GM21723 (cell line): ENCODE measurements around the gene TNFRSF14.

Source experiments
- ATAC-seq: cut with Tn5 transposase; IDR thresholded peaks from one replicate; pipeline ENCODE4 v1.9.1; 2021; ENCODE audit warnings: mild to moderate bottlenecking, moderate library complexity; ENCODE audit not compliant: unreplicated experiment

TNFRSF14 gene

GRCh38 chr1:2597441-2598328, 41.5 kb downstream of the TNFRSF14 start:
- no peak for ATAC-seq

- ATAC-seq = no peak
Measured at GRCh38 chr1:2598329-2598931, 42.3 kb downstream of the TNFRSF14 start.

- ATAC-seq = no peak
Measured at GRCh38 chr1:2601721-2602303, 45.6 kb downstream of the TNFRSF14 start.

GRCh38 chr1:2602311-2602835, 46.2 kb downstream of the TNFRSF14 start:
- ATAC-seq = no peak

- ATAC-seq = no peak
Measured at GRCh38 chr1:2602866-2603520, 46.8 kb downstream of the TNFRSF14 start.

GRCh38 chr1:2603521-2604155, 47.5 kb downstream of the TNFRSF14 start:
- ATAC-seq = no peak

- ATAC-seq = no peak
Measured at GRCh38 chr1:2604156-2604843, 48.1 kb downstream of the TNFRSF14 start.

- no peak for ATAC-seq
Measured at GRCh38 chr1:2604844-2605508, 48.8 kb downstream of the TNFRSF14 start.

- ATAC-seq = no peak
Measured at GRCh38 chr1:2605509-2606395, 49.6 kb downstream of the TNFRSF14 start.

- no peak for ATAC-seq
Measured at GRCh38 chr1:2606396-2606880, 50.3 kb downstream of the TNFRSF14 start.

- ATAC-seq = no peak
Measured at GRCh38 chr1:2606881-2607621, 50.9 kb downstream of the TNFRSF14 start.

GRCh38 chr1:2607641-2608091, 51.5 kb downstream of the TNFRSF14 start:
- no peak for ATAC-seq

- no peak for ATAC-seq
Measured at GRCh38 chr1:2609319-2610035, 53.3 kb downstream of the TNFRSF14 start.

GRCh38 chr1:2610036-2610959, 54.1 kb downstream of the TNFRSF14 start:
- ATAC-seq = no peak

GRCh38 chr1:2611031-2611501, 54.9 kb downstream of the TNFRSF14 start:
- no peak for ATAC-seq
